Kidney epithelial cell (primary cell): Measurements from ENCODE around the gene NMNAT3. TPM values are rescaled to one million over a fixed set of nuclear protein-coding genes. Genes with fewer than 3 reads are reported as not detected.
"Not testable (repeated sequence)": the region's sequence is repeated elsewhere in the genome, so short reads cannot be mapped to it uniquely, and the experiment has no call there.

Source experiments
- DNase-seq: peaks from one replicate; pipeline ENCODE4 v3.0.0-alpha.2; 2010; ENCODE audit warnings: low read depth
- H3K27me3 ChIP-seq: 2 replicates; pipeline ENCODE4 v1.6.0; 2011; ENCODE audit warnings: low read length; ENCODE audit not compliant: control insufficient read depth, insufficient read depth
- H3K36me3 ChIP-seq: 2 replicates; pipeline ENCODE4 v1.5.1; 2011; ENCODE audit warnings: low read length; ENCODE audit not compliant: control insufficient read depth, insufficient read depth
- H3K4me3 ChIP-seq: 2 replicates; pipeline ENCODE4 v1.5.1; 2011; ENCODE audit warnings: low read depth, mild to moderate bottlenecking, control low read depth, low read length
- total RNA-seq: library from RNA; depleted of rRNA; stranded (reverse); fragments of >200 nt; gene quantifications from 2 replicates; pipeline ENCODE4 v1.2.3, GENCODE V29; 2015
- TF ChIP-seq, protein P1 (sequence below): IDR thresholded peaks from 2 replicates; pipeline ENCODE4 v1.5.1; 2011; ENCODE audit warnings: mild to moderate bottlenecking, moderate library complexity, low read length, control low read depth, inconsistent platforms; ENCODE audit not compliant: insufficient read depth, poor library complexity, severe bottlenecking

The NMNAT3 gene
- total RNA-seq, 1 donor from 2014 or later, result 8.6 TPM

DNA sequence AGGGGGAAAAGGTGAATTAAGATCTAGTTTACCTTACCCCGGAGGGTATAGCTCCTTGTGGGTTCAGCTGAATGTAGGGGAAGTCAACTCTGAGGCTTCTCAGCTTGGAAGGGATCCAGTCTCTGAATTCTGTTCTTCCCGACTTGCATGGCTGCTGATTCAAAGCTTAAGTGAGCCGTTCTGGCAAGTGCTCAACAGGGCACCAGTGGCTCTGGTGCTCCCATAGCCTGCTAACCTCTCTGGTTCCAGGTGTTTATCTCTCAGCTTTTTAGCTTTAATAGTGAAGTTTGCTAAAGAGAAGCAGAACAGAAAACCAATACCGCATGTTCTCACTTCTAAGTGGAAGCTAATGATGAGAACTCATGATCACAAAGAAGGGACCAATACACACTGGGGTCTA lies 92.0 kb downstream of the NMNAT3 start:
- Histone ChIP-seq H3K27me3 (no peaks in the 10 kb centered on the region), H3K4me3 (no peak overlapping the region), H3K36me3 (no peaks in the 10 kb centered on the region)
- TF ChIP-seq, protein P1, sequence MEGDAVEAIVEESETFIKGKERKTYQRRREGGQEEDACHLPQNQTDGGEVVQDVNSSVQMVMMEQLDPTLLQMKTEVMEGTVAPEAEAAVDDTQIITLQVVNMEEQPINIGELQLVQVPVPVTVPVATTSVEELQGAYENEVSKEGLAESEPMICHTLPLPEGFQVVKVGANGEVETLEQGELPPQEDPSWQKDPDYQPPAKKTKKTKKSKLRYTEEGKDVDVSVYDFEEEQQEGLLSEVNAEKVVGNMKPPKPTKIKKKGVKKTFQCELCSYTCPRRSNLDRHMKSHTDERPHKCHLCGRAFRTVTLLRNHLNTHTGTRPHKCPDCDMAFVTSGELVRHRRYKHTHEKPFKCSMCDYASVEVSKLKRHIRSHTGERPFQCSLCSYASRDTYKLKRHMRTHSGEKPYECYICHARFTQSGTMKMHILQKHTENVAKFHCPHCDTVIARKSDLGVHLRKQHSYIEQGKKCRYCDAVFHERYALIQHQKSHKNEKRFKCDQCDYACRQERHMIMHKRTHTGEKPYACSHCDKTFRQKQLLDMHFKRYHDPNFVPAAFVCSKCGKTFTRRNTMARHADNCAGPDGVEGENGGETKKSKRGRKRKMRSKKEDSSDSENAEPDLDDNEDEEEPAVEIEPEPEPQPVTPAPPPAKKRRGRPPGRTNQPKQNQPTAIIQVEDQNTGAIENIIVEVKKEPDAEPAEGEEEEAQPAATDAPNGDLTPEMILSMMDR, result no peak
- DNase-seq, result no peak

DNA sequence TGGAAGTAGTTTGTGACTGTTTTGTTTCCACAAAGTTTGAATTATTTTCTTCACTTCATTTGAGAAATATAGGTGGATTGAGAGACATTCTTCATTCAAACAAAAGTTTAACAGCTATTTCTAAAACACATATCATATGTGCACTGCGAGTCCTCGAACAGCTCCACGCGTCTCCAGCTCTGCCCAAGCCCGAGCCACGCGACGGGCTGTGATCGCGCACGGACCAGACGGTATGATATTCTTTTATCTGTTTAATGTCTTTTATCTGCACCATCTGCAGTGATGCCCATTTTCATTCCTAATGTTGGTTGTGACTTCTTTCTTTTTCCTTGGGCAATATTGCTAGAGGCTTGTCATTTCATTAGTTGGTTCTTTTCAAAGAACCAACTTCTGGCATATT lies 94.1 kb downstream of the NMNAT3 start:
- H3K4me3 ChIP-seq, H3K27me3 ChIP-seq, DNase-seq, H3K36me3 ChIP-seq: not testable (repeated sequence)

DNA sequence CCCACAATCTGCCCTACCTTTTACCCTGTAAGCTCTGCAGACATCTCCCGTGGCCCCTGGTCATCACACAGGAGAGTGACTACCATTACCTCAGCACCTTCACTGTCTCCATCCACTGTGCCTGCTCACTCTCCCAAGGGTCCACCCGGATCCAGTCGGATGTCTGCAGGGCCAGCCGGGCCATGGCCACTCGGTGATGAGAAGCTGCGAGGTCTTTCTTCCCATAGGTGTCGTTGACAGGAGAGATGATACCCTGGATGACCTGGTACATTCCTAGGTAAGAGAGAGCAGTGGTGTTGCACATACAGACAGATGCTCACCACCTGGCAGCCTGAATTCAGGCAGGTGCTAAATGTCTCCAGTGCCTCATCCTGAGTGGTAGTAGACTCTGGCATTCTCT lies 99.0 kb downstream of the NMNAT3 start:
- Histone ChIP-seq H3K4me3 (no peak overlapping the region), H3K36me3 (no peaks in the 10 kb centered on the region), H3K27me3 (no peaks in the 10 kb centered on the region)
- DNase-seq, result no peak
- TF ChIP-seq, protein P1, result no peak

DNA sequence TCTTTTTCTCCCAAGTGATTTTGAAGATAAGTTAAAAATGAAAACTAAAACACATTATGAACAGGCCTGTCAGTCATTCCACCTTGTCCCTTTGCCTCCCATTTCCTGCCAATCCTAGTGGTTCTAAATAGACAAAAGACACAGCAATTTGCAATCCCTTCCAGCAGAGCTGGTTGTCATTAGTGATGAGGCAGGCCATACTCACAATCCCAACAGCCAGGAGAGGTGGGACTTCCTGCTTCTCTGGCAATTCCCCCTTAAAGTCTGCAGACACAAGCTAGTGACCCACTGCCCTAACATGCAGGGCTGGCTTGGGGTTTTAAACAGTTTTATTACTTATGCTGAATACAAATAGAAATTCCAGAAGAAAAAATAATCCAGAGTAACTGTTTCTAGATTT lies 99.9 kb downstream of the NMNAT3 start:
- H3K4me3 ChIP-seq, result no peak overlapping the region
- DNase-seq, result no peak
- H3K36me3 ChIP-seq, result no peaks in the 10 kb centered on the region
- no peaks in the 10 kb centered on the region for H3K27me3 ChIP-seq
- TF ChIP-seq, protein P1, result no peak

DNA sequence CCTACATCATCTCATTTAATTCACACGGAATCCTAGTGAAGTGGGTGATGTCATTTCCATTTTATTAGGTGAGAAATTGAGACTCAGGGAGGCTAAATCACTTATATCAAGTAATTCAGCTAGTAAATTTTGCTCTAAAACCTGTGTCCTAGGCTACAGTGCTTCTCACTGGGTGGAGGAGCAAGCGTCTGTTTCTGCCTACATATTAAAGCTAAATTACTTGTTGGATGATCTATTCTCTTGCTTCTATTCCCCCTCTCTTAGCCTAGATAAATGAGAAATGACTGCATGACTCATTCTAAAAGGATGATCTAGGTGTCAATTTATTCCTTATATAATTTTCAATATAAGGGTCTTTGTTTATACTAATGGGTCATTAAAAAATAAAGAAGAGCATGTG lies 100.4 kb downstream of the NMNAT3 start:
- TF ChIP-seq, protein P1, result no peak
- Histone ChIP-seq H3K4me3 (no peak overlapping the region), H3K27me3 (no peaks in the 10 kb centered on the region), H3K36me3 (no peaks in the 10 kb centered on the region)
- no peak for DNase-seq

DNA sequence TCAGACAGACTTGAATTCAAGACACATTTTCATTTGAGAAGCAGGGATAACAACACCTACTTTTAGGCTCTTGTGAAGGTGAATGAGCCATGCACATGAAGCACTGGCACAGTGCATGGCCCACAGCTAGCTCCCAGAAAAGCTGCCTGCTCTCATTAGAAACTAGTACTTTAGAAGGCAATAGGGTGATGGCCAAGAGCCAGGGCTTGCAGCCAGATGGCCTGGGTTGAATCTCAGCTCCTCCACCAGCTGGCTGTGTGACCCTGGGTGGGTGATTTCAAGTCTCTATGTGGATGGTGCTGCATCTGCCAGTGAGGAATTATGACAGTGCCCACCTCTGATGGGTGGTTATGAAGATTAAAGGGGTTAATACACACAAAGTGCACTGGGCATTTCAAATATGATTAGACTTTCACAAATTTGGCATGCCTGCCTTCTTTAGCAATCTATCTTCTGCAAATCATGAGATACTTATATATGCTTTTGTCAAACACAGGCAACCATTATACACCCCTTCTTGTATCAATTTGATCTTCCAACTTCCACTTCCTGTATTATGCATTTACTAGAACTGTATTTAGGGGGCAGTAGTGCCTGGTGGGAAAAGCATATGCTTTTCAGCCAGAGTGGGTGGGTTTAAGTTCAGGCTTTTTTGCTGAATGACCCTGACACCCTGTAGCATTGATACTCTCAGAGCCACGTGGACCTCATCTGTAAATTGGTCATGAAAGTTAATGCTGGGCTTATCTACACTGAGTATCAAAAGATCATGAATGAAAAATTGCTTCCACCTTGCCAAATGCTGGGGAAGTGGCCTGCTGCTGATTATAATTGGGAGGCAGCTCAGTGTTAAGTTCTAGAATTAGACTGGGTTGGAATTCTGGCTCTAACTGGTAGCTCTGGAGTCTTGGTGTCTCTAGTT lies 103.5 kb downstream of the NMNAT3 start:
- Histone ChIP-seq H3K4me3 (no peak overlapping the region), H3K27me3 (no peaks in the 10 kb centered on the region), H3K36me3 (no peaks in the 10 kb centered on the region)
- TF ChIP-seq, protein P1, result no peak
- no peak for DNase-seq
